Measurements from ENCODE around the gene RGMB.
"Not testable (repeated sequence)": the region's sequence is repeated elsewhere in the genome, so short reads cannot be mapped to it uniquely, and the experiment has no call there.

Gene RGMB

GRCh38 chr5:98773464-98774191, at the start of gene RGMB:
RGMB (plus strand) TSS chr5:98773663; CDS start chr5:98774071, 408 bp downstream.
- DNase-seq (ENCODE audit: low read depth in 2 of 2), result peak; percentile 84 to 87

- no peak for DNase-seq (ENCODE audit: low read depth in 2 of 2)
Observed at GRCh38 chr5:98726258-98726657, 47.2 kb upstream of the RGMB start.

- no peak for DNase-seq (ENCODE audit: low read depth in 2 of 2)
Observed at GRCh38 chr5:98727686-98728085, 45.8 kb upstream of the RGMB start.

GRCh38 chr5:98734646-98735045, 38.8 kb upstream of the RGMB start:
- no peak for DNase-seq (ENCODE audit: low read depth in 2 of 2)

- no peak for DNase-seq (ENCODE audit: low read depth in 2 of 2)
Observed at GRCh38 chr5:98735806-98736507, 37.5 kb upstream of the RGMB start.

- no peak for DNase-seq (ENCODE audit: low read depth in 2 of 2)
Observed at GRCh38 chr5:98736753-98737152, 36.7 kb upstream of the RGMB start.

- not testable (repeated sequence) for DNase-seq (ENCODE audit: low read depth in 2 of 2)
Observed at GRCh38 chr5:98737441-98737840, 36.0 kb upstream of the RGMB start.

- not testable (repeated sequence) for DNase-seq (ENCODE audit: low read depth in 2 of 2)
Observed at GRCh38 chr5:98738481-98739149, 34.8 kb upstream of the RGMB start.

- DNase-seq (ENCODE audit: low read depth in 2 of 2), result no peak
Observed at GRCh38 chr5:98741926-98742325, 31.5 kb upstream of the RGMB start.

GRCh38 chr5:98742396-98743073, 30.9 kb upstream of the RGMB start:
- no peak for DNase-seq (ENCODE audit: low read depth in 2 of 2)

GRCh38 chr5:98748259-98748658, 25.2 kb upstream of the RGMB start:
- not testable (repeated sequence) for DNase-seq (ENCODE audit: low read depth in 2 of 2)

GRCh38 chr5:98749046-98749445, 24.4 kb upstream of the RGMB start:
- DNase-seq (ENCODE audit: low read depth in 2 of 2), result no peak

GRCh38 chr5:98750693-98751092, 22.8 kb upstream of the RGMB start:
- no peak for DNase-seq (ENCODE audit: low read depth in 2 of 2)

GRCh38 chr5:98752331-98752730, 21.1 kb upstream of the RGMB start:
- DNase-seq (ENCODE audit: low read depth in 2 of 2), result not testable (repeated sequence)

- not testable (repeated sequence) for DNase-seq (ENCODE audit: low read depth in 2 of 2)
Observed at GRCh38 chr5:98752801-98753200, 20.7 kb upstream of the RGMB start.

- DNase-seq (ENCODE audit: low read depth in 2 of 2), result no peak
Observed at GRCh38 chr5:98753507-98753906, 20.0 kb upstream of the RGMB start.

GRCh38 chr5:98755406-98755805, 18.1 kb upstream of the RGMB start:
- no peak for DNase-seq (ENCODE audit: low read depth in 2 of 2)

GRCh38 chr5:98757978-98758377, 15.5 kb upstream of the RGMB start:
- no peak for DNase-seq (ENCODE audit: low read depth in 2 of 2)

GRCh38 chr5:98763001-98763630, 10.3 kb upstream of the RGMB start:
- no peak for DNase-seq (ENCODE audit: low read depth in 2 of 2)

- DNase-seq (ENCODE audit: low read depth in 2 of 2), result no peak
Observed at GRCh38 chr5:98765815-98766214, 7.6 kb upstream of the RGMB start.

GRCh38 chr5:98767581-98767980, 5.9 kb upstream of the RGMB start:
- DNase-seq (ENCODE audit: low read depth in 2 of 2), result no peak
